ENCODE data around the gene NT5DC1.

NT5DC1 gene

DNA sequence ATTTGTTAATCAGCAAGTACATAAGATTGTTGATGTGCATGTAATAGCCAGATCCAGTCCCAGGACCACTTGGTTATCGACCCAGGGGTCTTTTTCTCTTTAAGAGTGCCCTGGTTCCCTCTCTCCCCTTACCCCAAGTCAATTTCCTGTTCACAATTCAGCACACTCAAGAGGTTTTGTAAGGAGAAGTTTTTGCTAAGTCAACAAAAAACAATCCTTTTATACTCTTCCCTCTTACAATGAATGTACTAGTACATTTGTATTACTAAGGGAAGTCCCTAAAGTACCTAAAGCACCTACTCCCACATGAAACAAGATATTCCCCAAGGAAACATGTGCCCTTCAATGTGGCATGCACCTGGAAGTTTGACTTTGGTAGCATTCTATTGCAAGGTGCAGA lies 1.6 kb upstream of the NT5DC1 start:
- TF ChIP-seq, protein P1, sequence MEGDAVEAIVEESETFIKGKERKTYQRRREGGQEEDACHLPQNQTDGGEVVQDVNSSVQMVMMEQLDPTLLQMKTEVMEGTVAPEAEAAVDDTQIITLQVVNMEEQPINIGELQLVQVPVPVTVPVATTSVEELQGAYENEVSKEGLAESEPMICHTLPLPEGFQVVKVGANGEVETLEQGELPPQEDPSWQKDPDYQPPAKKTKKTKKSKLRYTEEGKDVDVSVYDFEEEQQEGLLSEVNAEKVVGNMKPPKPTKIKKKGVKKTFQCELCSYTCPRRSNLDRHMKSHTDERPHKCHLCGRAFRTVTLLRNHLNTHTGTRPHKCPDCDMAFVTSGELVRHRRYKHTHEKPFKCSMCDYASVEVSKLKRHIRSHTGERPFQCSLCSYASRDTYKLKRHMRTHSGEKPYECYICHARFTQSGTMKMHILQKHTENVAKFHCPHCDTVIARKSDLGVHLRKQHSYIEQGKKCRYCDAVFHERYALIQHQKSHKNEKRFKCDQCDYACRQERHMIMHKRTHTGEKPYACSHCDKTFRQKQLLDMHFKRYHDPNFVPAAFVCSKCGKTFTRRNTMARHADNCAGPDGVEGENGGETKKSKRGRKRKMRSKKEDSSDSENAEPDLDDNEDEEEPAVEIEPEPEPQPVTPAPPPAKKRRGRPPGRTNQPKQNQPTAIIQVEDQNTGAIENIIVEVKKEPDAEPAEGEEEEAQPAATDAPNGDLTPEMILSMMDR (IDR thresholded peaks at IDR 0.05; ENCODE audit: extremely low read depth, insufficient read depth, missing control alignments), result no peak
- DNase-seq (ENCODE audit: low spot score), result no peak
- in situ Hi-C loops (cut with MboI; ENCODE audit: low pct_unique_long_range_greater_than_20kb, low sequenced_read_pairs, unreplicated experiment), result loop anchor here (5.0 kb wide), 1 partner anchor 87 kb away; no protein-coding TSS in a partner anchor

DNA sequence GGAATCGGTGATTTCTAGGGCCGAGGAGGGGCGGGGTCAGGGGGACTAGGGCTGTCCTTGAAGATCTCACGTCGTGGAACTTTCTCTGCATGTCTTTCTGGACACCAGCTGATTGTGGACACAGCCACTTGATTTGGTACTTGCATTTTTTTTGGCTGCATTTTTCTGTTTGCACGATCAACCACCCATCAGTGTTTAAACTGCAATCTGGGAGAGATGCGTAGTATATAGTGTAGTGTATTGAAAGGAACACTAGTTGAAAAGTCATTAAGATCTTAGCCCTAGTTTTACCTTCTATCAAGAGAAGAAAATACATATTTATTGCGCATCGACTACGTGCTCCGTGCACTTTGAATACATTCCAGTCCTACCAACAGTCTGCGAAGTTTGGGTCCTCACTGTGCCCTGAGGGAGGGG lies 657 bp downstream of the NT5DC1 start:
- no peak for DNase-seq (ENCODE audit: low spot score)
- in situ Hi-C loops (cut with MboI; ENCODE audit: low pct_unique_long_range_greater_than_20kb, low sequenced_read_pairs, unreplicated experiment), result no loop called here
- TF ChIP-seq, protein P1 (IDR thresholded peaks at IDR 0.05; ENCODE audit: extremely low read depth, insufficient read depth, missing control alignments), result no peak

DNA sequence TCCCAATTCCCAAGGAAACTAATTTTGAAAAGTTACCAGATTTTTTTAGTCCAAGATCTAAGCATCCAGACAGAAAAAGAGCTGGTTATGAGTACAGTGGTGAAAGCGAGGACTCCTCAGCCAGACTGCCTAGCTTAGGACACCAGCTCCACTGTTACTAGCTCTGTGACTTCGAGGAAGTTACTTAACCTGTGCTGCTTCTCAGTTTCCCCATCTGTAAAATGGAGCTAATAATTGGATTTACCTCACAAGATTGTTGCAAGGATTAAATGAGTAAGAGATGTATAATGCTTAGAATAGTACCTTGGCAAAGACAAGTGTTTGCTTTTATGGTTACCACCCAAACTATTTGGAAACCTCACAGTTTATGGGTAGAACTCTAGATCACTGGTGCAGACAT lies 1.1 kb downstream of the NT5DC1 start:
- no peak for DNase-seq (ENCODE audit: low spot score)
- TF ChIP-seq, protein P1 (IDR thresholded peaks at IDR 0.05; ENCODE audit: extremely low read depth, insufficient read depth, missing control alignments), result no peak
- in situ Hi-C loops (cut with MboI; ENCODE audit: low pct_unique_long_range_greater_than_20kb, low sequenced_read_pairs, unreplicated experiment), result no loop called here

DNA sequence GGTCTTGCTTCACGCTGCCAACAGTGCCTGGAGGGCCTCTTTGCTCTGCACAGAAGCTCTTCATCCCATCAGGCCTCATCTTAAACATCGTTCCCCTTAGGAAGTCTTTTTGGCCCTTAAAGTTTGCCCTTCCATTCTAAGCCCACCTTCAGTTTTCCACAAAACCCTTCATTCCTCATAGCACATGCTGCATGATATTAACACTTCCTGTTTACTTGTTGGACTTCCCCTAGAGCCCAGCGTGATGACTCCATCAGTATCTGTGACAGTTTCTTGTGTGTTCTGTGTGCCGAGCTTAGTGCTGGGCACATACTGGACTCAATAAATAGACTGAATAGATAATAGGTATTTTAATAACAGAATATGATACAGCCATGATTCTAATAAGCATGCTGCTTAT lies 2.2 kb downstream of the NT5DC1 start:
- TF ChIP-seq, protein P1 (IDR thresholded peaks at IDR 0.05; ENCODE audit: extremely low read depth, insufficient read depth, missing control alignments), result no peak
- no peak for DNase-seq (ENCODE audit: low spot score)
- in situ Hi-C loops (cut with MboI; ENCODE audit: low pct_unique_long_range_greater_than_20kb, low sequenced_read_pairs, unreplicated experiment), result no loop called here

DNA sequence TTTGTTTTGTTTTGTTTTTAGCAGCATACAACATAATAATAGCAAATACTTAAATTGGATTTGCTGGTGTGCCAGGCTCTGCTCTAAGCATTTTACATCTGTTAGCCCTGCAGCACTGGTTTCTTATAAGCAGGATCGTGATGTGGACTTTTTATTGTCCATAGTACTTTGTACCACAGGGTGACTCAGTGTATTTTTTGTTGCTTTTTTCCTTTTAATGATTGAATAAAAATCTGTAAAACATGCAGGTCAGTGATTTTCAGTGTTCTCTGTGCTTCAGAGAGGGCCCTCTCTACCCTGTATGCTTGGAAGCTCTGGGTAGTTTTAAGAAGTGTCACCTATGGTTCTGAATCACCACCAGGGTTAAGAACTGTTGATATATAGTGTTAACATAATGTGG lies 4.0 kb downstream of the NT5DC1 start:
- TF ChIP-seq, protein P1 (IDR thresholded peaks at IDR 0.05; ENCODE audit: extremely low read depth, insufficient read depth, missing control alignments), result no peak
- no peak for DNase-seq (ENCODE audit: low spot score)
- in situ Hi-C loops (cut with MboI; ENCODE audit: low pct_unique_long_range_greater_than_20kb, low sequenced_read_pairs, unreplicated experiment), result no loop called here

DNA sequence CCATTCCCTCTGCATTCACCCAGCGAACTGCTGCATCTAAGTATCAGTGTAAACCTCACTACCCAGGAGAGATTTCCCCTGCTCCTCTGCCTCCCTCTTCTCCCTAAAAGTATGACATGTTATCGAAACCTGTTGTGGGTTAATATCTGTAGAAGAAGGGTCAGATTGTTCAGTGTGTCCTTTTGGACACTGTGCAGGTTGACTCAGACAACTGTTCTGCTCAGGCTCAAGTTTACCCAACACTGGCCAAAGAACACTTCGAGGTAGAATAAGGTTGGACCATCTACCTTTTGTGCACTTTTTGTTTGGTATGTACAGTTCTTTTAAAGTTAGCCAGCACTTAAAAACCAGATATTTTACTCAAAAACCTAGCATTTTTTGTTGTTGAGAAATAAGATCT lies 4.6 kb downstream of the NT5DC1 start:
- DNase-seq (ENCODE audit: low spot score), result no peak
- in situ Hi-C loops (cut with MboI; ENCODE audit: low pct_unique_long_range_greater_than_20kb, low sequenced_read_pairs, unreplicated experiment), result no loop called here
- TF ChIP-seq, protein P1 (IDR thresholded peaks at IDR 0.05; ENCODE audit: extremely low read depth, insufficient read depth, missing control alignments), result no peak

DNA sequence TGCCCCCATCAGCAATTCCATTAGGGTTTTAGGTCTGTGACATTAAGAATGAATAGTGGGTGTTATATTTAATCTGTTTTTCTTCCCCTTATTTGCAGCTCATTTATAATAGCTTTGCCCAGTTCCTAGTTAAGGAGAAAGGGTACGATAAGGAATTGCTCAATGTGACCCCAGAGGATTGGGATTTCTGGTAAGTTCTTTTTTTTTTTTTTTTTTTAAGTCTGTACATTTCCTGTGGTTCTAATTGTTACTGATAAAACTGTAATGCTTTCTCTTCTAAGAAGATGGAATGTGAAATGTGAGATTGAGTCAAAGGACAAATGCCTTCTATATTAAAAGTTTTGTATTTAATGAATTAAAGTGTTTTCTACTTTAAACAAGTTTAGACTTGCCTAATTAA lies 5.5 kb downstream of the NT5DC1 start:
- TF ChIP-seq, protein P1 (IDR thresholded peaks at IDR 0.05; ENCODE audit: extremely low read depth, insufficient read depth, missing control alignments), result no peak
- DNase-seq (ENCODE audit: low spot score), result no peak
- in situ Hi-C loops (cut with MboI; ENCODE audit: low pct_unique_long_range_greater_than_20kb, low sequenced_read_pairs, unreplicated experiment), result no loop called here
